Kidney tubule cell (primary cell): ENCODE measurements around the gene OR56B1.
"Not testable (repeated sequence)": the region's sequence is repeated elsewhere in the genome, so short reads cannot be mapped to it uniquely, and the experiment has no call there.

Experiments
- DNase-seq: peaks from one replicate; pipeline ENCODE4 v3.0.0-alpha.2; 2018; ENCODE audit warnings: low spot score

OR56B1 gene, protein sequence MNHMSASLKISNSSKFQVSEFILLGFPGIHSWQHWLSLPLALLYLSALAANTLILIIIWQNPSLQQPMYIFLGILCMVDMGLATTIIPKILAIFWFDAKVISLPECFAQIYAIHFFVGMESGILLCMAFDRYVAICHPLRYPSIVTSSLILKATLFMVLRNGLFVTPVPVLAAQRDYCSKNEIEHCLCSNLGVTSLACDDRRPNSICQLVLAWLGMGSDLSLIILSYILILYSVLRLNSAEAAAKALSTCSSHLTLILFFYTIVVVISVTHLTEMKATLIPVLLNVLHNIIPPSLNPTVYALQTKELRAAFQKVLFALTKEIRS

DNA sequence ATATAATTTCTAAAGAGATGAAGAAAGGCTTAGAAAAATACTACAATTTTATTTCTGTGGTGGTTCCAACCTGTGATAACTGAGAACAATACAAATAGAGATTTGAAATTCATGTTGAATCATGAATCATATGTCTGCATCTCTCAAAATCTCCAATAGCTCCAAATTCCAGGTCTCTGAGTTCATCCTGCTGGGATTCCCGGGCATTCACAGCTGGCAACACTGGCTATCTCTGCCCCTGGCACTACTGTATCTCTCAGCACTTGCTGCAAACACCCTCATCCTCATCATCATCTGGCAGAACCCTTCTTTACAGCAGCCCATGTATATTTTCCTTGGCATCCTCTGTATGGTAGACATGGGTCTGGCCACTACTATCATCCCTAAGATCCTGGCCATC is at the start of gene OR56B1:
Gene OR56B1 (plus strand): TSS at position 53 of the 400 bp plus-strand sequence. CDS start 69 bp downstream, at position 122.
- peak; percentile 38 for DNase-seq

DNA sequence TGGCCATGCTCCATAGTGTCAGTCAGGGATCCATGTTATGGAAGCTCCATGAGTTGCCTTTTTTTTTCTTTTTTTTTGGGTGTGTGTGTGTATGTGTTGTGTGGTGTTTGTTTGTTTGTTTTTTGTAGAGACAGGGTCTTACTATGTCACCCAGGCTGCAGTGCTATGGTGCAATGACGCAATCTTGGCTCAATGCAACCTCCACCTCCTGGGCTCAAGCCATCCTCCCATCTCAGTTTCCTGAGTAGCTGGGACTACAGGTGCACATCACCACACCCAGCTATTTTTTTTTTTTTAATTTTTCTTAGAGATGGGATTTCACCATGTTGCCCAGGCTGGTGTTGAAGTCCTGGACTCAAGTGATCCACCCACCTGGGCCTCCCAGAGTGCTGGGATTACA is 47.8 kb upstream of the OR56B1 start:
- no peak for DNase-seq

DNA sequence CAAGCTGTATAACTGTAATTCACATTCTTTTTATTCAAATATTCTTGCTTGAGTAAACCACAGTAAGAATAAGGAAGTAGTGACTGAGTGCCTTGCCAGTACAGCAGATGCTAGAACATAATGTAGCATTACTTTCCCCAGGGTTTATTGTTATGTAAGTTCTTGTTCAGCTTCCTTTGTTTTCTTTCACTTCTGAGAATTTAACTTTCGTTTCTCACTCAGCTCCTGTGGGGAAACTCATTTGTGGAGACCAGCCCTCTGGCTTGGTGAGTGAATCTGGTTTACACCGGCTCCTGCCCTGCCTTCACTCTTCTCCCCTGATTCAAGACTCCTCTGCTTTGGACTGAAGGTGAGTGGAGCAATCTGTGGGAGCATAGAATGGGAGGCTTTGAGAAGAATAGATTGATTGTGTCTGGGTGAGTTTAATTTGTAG is 46.7 kb upstream of the OR56B1 start, which contains the start of gene TRIM22:
Gene TRIM22 (plus strand): TSS at position 240 of the 433 bp plus-strand sequence. CDS start 6,443 bp downstream, outside the sequence.
- peak; percentile 70 for DNase-seq

DNA sequence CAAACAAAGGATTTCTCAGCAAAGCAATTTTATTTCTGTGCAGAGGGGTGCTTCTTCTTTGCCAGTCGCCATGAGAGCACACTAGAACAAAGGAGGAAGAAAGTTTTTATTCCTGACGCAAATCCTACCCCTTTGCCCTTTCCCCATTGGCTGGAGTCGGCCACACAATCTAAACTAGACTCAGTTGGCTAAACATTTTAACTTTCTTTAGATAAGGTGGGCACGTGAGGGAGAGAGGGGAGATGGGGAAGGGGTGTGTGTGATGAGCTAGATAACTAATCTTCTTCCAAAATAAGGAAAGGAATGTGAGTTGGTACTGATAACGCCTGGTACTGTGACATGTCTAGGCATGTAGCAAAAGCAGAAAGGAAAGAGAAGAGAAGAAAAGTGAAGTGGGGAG is 46.0 kb upstream of the OR56B1 start:
- peak; percentile 17 for DNase-seq

DNA sequence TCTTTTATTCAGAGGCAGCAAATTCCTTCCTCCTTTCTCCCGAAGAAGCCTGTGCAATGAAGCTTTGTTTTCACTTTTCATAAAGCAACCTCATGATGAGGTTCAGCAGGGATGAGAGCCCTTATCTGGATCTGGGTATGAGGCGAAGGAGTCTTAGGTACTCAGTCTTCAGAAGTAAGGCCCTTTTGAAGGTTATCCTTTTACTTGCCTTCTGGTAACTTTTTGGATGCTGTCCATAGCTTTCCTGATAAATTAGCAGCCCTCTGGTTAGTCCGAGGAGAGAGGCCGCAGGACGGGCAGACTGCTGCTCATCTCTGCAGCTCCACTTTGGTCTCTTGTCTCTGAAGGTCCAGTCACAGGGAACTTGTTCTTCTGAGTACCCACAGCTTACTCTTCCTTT is 45.5 kb upstream of the OR56B1 start:
- DNase-seq: peak; percentile 3

DNA sequence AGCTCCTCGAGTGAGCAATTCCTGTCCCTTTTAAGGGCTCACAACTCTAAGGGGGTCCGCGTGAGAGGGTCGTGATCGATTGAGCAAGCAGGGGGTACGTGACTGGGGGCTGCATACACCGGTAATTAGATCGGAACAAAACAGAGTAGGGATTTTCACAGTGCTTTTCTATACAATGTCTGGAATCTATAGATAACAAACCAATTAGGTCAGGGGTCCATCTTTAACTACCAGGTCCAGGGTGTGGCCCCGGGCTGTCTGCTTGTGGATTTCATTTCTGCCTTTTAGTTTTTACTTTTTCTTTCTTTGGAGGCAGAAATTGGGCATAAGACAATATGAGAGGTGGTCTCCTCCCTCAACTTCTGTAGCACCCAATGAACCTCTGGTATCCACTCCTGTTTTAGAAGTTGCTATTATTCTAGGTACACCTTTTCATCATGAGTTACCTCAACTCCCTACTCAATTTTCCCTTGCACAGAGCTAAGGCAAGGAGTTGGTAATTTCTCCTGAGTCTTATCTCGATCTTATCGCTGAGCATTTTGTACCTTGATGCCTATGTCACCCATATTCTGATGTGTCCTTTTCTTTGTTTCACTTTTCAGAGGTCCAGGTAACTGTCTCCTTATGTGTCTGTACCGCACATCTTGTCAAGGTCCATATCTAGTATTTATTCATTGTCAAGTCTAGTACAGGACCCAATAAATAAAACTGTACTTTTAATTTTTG is 44.8 kb upstream of the OR56B1 start:
- DNase-seq: not testable (repeated sequence)

DNA sequence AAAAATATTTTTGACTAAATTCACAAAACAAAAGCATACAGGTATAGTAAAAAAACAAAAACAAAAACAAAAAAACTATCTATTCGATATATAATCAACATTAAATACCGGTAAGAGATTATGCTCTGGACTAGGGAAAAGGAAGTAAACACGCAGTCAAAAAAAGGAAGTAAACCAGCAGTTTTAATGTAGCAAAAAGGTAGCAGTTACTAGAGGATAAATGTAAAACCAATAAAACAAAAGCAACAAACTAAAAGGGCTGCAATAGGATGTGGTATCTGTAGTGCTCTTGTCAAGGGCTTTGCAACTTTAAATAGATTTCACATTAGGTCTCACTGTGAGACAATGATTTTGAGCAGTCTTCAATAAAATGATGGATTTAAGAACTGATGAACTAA is 44.3 kb upstream of the OR56B1 start:
- DNase-seq: no peak

DNA sequence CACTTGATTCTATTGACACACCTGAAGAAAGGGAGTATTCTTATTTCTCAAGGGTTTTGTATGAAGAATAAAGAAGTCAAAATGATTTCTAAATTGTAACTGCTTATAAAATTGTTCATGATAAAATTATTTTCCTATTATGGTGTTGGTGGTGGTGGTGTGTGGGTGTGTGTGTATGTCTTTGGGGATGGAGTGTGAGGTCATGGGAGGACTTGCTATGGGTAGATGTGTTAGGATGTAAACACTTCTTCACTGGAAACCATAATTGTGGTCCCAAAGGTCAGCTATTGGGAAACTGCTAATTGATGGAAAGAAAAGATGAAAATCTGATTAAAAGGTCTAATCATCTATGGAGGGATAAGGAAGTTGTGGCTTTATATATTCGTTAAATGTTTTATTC is 41.6 kb upstream of the OR56B1 start:
- DNase-seq: no peak

DNA sequence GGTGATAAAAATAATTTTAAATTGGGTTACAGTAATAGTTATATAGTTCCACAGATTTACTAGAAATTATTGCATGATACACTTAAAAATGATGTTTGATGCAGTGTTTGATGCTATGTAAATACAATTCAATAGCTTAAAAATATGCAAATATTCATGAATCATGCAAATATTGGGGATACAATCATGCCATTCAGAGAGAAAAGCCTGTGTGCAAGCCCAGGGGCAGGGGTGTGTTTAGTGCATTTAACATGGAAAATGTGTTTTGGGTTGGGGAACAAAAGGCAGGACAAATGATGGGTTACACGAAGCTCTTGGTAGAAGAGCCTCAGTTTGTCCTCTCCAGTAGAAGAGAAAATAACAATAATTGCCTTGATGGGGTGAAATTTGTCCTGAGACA is 40.7 kb upstream of the OR56B1 start:
- no peak for DNase-seq

DNA sequence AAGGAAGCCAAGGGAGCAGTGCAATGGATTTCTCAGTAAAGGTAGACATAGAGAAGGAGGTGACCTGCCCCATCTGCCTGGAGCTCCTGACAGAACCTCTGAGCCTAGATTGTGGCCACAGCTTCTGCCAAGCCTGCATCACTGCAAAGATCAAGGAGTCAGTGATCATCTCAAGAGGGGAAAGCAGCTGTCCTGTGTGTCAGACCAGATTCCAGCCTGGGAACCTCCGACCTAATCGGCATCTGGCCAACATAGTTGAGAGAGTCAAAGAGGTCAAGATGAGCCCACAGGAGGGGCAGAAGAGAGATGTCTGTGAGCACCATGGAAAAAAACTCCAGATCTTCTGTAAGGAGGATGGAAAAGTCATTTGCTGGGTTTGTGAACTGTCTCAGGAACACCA is 40.0 kb upstream of the OR56B1 start:
- DNase-seq: no peak

DNA sequence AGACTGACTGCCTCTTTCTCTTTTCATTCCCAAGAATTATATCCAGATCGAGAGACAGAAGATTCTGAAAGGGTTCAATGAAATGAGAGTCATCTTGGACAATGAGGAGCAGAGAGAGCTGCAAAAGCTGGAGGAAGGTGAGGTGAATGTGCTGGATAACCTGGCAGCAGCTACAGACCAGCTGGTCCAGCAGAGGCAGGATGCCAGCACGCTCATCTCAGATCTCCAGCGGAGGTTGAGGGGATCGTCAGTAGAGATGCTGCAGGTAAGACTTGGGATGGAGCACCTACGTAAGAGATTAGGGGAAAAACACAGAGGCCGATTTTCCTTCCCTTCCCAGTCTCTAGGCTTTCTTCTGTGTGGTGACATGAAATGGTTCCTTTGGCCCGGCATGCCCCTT is 38.0 kb upstream of the OR56B1 start:
- DNase-seq: no peak

DNA sequence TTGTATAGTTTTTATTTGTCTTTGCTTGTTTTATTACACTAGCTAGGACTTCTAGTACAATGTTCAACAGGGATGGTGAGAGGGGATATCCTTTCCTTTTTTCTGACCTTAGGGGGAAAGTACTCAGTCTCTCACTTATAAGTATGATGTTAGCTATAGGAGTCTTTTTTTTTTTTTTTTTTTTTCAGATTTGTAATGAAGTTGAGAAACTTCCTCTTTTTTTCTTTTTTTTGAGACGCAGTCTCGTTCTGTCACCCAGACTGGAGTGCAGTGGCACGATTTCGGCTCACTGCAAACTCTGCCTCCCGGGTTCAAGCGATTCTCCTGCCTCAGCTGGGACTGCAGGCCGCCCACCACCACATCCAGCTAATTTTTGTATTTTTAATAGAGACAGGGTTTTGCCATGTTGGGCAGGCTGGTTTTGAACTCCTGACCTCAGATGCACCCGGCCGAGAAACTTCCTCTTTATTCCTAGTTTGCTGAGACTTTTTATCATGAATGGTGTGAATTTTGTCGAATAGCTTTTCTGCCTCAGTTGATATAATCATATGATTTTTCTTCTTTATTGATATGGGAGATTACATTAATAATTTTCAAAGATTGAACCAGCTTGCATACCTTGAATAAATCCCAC is 35.7 kb upstream of the OR56B1 start:
- DNase-seq: no peak

DNA sequence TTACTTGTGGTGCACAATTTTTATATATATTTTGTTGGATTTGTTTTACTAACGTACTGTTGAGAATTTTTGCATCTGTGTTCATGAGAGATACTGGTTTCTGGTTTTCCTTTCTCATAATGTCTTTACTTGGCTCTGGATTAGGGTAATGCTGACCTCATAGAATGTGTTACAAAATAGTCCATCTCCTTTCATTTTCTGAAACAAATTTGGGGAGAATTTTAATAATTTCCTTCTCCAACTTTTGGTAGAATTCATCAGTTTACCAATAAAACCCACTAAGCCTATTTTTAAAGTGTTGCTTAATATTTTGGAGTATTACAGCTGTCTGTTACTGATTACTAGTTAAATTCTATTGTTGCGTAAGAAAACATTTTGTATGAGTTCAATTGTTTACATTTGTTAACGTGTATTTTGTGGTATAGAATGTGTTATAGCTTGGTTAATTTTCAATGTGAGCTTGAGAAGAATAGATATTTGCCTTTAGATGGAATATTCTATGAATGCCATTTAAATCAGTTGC is 35.1 kb upstream of the OR56B1 start:
- no peak for DNase-seq

DNA sequence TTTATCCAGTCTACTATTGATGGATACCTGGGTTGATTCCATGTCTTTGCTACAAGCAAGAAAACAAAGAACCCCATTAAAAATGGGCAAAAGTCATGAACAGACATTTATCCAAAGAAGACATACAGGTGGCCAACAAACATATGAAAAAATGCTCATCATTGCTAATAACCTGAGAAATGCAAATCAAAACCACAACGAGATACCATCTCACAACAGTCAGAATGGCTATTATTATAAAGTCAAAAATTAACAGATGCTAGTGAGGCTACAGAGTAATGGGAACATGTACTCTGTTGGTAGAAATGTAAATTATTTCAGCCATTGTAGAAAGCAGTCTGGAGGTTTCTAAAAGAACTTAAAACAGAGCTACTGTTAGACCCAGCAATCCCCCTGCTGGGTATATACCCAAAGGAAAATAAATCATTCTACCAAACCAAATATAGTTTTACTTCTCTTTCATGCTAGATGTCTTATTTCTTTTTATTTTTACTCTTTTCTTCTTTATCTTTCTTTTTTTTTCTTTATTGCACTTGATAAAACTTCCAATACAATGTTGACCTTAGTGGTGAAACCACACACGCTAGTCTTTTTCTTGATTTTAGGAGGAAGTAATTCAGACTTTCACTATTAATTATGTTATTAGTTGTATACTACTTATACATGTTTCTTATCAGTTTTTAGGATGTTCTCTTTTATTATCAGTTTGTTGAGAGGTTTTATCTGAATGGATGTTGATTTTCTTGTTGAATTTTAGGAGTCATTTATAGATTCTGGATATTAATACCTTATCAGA is 32.3 kb upstream of the OR56B1 start:
- DNase-seq: no peak

DNA sequence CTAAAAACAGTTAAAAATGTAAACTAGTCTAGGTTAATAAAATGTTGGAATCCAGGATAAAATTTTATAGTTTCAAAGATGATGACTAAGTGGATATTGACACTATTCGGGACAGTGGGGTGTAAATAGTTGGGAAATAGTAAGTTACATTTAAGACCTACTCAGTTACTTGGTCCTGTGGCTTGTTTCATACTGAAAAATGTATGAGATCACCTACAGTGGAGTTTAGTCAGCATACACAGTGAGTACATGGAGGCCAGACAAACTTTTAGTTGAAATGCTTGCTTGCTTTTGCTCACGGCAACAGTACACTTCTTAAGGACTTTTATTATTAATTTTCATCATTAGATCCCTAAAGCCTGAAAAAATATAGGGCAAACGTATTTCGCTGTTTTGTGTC is 30.6 kb upstream of the OR56B1 start:
- DNase-seq: peak; percentile 22

DNA sequence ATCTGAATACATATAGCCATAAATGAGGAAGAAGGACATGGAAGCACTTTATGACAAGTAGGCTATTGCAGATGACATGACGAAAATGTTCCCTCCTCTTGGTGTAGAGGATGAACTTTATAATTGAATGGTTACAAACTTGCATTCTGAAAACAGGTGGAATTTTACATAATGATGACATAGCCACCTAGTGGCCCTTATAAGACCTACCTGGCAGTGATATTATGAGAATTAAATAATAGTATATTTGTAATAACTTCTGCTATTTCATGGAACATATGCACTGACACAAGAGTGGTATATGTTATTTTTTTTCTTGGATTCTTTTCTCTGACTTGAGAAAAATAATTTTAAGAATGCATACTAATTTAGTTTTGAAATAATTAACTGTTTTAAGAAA is 23.7 kb upstream of the OR56B1 start:
- DNase-seq: peak; percentile 26

DNA sequence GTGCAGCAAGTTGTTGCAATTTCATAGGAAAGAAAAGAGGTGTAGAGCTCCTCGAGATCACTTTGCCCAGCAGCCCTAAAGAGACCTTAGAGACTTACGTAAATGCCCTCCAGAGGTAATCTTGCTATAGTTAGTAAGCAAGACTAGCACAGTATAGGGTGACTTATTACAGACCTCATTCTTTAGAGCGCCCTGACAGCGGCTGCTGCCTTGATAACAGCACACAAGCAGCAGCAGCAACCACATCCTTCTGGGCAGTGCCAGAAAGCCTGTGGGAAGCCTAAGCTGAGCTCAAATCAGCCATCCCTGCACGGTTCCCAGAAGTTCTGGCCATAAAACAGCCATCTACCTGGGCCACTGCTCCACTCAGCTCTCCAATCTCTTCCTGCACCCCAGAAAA is 22.6 kb upstream of the OR56B1 start:
- no peak for DNase-seq

DNA sequence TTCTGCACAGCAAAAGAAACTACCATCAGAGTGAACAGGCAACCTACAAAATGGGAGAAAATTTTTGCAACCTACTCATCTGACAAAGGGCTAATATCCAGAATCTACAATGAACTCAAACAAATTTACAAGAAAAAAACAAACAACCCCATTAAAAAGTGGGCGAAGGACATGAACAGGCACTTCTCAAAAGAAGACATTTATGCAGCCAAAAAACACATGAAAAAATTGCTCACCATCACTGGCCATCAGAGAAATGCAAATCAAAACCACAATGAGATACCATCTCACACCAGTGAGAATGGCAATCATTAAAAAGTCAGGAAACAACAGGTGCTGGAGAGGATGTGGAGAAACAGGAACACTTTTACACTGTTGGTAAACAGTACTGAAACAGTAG is 19.7 kb upstream of the OR56B1 start:
- DNase-seq: not testable (repeated sequence)

DNA sequence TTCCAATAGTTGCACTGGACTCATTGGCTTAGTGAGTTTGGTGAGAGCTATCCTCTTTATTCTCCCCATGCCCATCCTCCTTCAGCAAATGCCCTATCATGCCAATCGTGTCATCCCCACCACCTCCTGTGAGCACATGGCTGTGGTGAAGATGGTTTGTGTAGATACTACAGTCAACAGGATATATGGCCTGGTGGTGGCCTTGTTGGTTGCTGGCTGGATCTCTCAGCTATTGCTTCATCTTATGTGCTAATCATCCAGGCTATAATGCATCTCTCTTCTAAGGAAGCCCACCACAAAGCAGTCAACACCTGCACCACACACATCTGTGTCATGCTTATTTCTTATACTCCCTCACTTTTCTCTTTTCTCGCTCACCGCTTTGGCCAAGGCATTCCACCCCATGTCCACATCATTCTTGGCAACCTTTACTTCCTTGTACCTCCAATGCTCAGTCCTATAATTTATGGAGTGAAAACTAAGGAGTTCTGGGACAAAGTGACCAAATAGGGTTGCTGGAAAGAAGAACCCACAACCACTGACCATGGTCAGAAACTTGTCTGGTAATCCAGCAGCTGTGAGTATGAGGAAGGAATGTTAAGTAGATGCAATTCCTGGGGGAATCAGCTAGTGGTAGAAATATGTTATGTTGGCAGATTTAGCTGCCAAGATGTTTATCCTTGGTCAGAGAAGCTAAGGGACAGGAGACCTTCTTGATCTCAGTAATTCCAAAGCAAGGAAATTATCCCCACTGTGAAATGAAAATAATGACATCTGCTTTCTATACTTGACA is 16.3 kb upstream of the OR56B1 start:
- no peak for DNase-seq

DNA sequence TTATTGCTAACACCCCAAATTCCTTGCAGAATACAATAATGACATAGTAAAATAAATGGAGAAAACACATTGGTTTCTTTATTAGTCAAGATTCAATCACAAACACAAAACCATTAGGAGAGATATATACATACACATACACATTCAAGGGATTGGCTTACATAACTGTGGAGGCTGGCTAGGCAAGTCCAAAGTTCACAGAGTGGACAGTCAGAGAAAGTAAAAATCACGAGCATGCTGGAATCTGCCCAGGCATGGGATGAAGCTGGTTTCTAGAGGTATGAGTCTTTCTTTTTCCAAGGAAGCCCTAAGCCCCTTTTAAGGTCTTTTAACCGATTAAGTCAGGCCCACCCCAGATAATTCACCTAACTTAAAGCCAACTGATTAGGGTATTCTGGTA is 13.6 kb upstream of the OR56B1 start:
- DNase-seq: no peak

DNA sequence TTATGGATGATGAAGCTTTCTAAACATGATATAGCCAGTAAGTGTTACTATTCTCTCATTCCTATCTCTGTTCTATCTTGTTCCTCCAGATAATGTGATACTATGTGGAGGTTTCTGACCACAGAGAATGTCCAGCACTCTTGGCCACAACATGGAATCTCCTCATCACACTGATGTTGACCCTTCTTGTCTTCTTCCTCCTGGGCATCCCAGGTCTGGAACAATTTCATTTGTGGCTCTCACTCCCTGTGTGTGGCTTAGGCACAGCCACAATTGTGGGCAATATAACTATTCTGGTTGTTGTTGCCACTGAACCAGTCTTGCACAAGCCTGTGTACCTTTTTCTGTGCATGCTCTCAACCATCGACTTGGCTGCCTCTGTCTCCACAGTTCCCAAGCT is 9.9 kb upstream of the OR56B1 start:
- DNase-seq: no peak
